ENCODE data around the gene BMP8B.
A peak's percentile ranks its signal among the peaks of the same experiment; 100 is the strongest.

BMP8B gene

DNA sequence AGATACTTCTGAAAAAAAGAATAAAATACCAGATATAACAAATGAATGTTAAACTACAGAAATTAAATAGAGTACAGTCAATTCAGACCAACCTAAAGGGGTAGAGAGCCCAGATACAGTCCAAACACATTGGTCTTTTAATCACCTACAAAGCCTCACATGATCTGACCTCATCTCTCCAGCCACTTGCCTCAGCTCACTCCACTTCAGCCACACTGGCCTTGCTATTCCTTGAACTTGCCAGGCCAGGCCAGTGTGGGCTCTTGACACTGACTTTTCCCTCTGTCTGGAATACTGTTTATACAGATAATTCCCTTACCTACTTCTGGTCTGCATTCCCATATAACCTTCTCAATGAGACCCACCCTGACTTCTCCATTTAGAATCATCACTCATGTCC is 67.0 kb downstream of the BMP8B start:
- DNase-seq: no peak

DNA sequence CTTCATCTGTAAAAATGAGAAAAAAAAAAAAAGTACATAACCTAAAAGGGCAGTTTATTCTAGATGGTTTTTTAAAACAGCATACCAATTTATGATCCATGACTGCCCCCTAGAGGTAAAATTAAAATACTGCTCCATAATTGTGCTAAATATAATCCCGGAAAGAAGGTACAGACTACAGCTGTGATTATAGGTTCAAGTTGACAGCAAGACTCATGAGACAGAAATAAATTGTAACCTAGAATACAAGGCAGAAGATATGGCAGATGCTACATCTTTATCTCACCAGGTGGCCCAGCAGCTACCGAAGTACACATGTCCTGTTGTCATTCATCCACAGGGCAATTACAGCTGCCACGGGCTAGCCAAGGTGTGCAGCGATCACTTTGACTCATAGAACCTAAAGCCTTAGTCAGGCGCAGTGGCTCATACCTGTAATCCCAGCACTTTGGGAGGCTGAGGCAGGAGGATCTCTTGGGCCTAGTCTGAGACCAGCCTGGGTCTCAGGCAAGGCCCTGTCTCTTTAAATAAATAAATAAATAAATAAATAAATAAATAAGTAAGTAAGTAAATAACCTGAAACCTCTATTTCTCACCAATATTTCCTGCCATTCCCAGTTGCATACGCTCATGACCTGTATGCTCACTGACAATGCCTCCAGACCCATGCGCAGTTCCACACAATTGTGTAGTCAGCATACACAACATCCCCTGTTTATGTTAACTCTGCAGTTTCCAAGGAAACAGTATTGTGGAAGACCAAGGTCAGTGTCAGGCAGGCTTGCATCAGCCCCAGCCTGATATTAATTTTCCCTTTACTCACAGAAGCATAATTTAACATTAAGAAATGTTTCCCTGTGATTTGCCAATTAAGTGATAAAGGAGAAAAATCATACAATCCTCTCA is 68.3 kb downstream of the BMP8B start:
- peak; percentile 81 for DNase-seq

DNA sequence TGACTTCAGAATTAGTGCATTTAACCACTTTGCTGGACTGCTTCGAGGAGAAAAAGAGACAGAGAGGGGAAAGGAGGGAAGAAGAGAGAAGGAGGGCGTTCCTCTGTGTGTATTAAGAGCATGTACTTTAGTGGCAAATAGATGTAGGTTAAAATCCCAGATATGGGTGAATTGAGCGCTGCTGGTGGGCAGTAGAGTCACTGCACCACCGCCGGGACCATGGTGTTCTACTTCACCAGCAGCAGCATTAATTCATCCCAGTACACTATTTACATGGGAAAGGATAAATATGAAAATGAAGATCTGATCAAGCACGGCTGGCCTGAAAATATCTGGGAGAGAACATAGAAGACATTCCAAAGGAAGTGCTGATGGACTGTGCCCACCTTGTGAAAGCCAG is 70.9 kb downstream of the BMP8B start:
- DNase-seq: no peak

DNA sequence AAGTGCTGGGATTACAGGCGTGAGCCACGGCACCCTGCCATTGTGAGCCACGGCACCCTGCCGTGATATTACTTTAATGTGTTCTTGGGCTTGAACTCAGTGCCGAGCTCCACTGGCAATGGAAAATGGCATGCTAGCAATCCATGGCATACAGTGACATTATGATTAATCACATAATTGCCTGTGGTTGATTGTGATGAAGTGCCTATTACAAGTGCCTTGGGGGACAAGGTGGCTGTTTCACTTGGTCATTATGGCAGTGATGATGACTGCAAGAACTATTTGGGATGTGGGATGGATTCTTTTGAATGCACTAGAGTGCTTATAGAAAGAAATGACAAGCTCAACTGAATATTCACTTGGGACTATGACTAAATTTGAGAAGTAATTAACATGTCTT is 75.1 kb downstream of the BMP8B start:
- DNase-seq: no peak

DNA sequence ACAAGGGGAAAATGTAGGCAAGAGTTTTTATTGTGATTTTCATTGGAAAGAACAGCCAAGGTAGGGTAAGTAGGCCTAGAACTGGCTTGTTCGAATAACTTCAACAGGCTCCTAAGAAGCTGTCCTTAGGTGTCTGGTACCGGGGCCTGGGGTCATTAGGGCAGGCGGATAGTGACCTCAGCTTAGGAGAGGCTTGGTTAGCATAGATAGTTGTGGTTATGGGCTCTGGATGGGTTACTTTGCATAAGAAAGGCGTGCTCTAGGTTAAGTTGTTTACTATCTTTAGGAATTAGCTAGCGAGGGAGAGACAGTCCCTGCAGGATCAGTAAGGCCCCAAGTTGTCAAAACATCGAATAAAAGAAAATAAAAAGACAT is 76.7 kb downstream of the BMP8B start:
- DNase-seq: no peak

DNA sequence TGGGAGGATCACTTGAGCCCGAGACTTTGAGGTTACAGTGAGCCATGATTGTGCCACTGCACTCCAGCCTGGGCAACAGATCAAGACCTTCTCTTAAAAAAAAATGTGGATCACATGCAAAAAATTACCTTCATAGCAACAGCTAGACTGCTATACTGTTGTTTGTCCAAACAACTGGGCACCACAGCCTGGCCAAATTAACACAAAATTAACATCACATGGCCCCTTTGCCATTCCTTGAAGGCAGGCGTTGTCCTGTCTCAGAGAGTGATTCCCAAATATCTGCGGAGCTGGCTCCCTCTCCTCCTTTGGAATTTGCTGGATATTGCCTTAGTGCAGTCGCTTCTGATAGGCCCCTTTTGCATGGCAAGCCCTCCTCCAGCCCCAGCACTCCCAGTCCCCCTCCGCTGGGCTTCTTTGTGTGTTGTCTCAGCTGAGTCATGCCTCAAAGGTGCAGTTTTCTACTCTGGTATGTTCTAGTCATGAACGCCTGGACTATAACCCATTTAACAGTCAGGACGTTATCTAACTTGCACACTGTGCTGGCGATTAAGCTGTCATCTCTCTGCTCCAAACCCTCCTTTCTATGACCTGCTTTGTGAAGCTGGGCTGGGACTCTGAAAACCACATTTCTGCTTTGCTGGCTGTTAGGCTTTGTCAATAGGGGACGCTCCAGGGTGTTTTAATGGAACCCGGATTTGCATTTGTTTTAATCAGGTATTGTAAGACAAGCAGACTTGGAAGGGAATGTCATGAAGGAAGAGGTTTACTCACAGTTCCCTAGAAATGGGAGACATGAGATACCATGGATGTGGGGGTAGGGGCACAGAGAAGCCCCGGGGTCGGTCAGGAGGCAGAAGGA is 77.3 kb downstream of the BMP8B start:
- DNase-seq: no peak

DNA sequence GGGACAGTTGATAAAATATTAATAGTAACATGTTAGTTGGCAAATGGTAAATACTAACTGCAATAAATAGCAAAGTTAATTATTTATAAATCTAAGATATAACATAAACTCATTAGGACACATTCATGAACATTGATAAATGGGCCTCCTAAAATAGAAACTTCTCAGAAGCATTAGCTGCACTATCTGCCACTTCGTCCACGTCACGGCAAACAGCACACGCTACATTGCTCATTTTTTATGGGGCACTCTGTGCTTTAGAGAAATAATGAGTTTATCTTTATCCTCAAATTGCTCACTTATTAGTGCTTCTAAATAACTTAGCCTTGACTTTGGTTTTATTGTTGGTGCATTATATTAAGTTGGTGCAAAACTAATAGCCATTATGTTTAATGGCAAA is 81.2 kb downstream of the BMP8B start:
- DNase-seq: no peak

All from suppressor macrophage treated with lipopolysaccharide for 4 hours (primary cell).